GM12865 (cell line): ENCODE measurements around the gene PPP2R5A.
"Not testable (repeated sequence)": the region's sequence is repeated elsewhere in the genome, so short reads cannot be mapped to it uniquely, and the experiment has no call there.

ENCODE experiments used
- DNase-seq: peaks from one replicate; pipeline ENCODE4 v3.0.0; 2010; ENCODE audit warnings: low read depth
- H3K4me3 ChIP-seq: 2 replicates; pipeline ENCODE4 v1.5.1; 2011; ENCODE audit warnings: mild to moderate bottlenecking, low read depth, low read length, control low read depth
- CTCF ChIP-seq: IDR thresholded peaks from 2 replicates; pipeline ENCODE4 v1.5.1; 2011; ENCODE audit warnings: low read length, control low read depth, low read depth, inconsistent platforms; ENCODE audit not compliant: insufficient read depth; ENCODE audit errors: missing control alignments

Gene PPP2R5A

GRCh38 chr1:212283741-212284140 is 1.5 kb upstream of the PPP2R5A start:
- no peak overlapping the region for H3K4me3 ChIP-seq
- no peak for TF ChIP-seq CTCF
- no peak for DNase-seq

GRCh38 chr1:212284332-212284743 is 872 bp upstream of the PPP2R5A start:
- peak overlapping the region; percentile 73 for H3K4me3 ChIP-seq
- no peak for DNase-seq
- TF ChIP-seq CTCF, result no peak

GRCh38 chr1:212285685-212286555 is 710 bp downstream of the PPP2R5A start:
- DNase-seq, result peak; percentile 82
- no peak for TF ChIP-seq CTCF
- peak overlapping the region; percentile 82 for H3K4me3 ChIP-seq

- no peak for TF ChIP-seq CTCF
- DNase-seq, result no peak
- H3K4me3 ChIP-seq, result peak overlapping the region; percentile 82
These were observed 1.4 kb downstream of the PPP2R5A start for GRCh38 chr1:212286556-212287131.

- TF ChIP-seq CTCF, result no peak
- no peak for DNase-seq
- H3K4me3 ChIP-seq, result peak overlapping the region; percentile 82
These were observed 2.2 kb downstream of the PPP2R5A start for GRCh38 chr1:212287261-212287895.

GRCh38 chr1:212287995-212288394 is 2.8 kb downstream of the PPP2R5A start:
- H3K4me3 ChIP-seq, result peak overlapping the region; percentile 82
- not testable (repeated sequence) for DNase-seq

- DNase-seq, result no peak
- TF ChIP-seq CTCF, result no peak
These were observed 3.4 kb downstream of the PPP2R5A start for GRCh38 chr1:212288615-212289014.

More at GRCh38 chr1:212288615-212289014, 3.4 kb downstream of the PPP2R5A start:
- no peak overlapping the region for H3K4me3 ChIP-seq
